ENCODE results near the gene SLC15A3.

Gene SLC15A3

GRCh38 chr11:60945295-60945667 lies 6.7 kb downstream of the SLC15A3 start:
- DNase-seq (ENCODE audit: low spot score): no peak

GRCh38 chr11:60944490-60945294 lies 7.3 kb downstream of the SLC15A3 start:
- DNase-seq (ENCODE audit: low spot score): no peak

- DNase-seq (ENCODE audit: low spot score): no peak
Measured at GRCh38 chr11:60942970-60943565, 8.9 kb downstream of the SLC15A3 start.

- no peak for DNase-seq (ENCODE audit: low spot score)
Measured at GRCh38 chr11:60942219-60942618, 9.8 kb downstream of the SLC15A3 start.

- DNase-seq (ENCODE audit: low spot score): no peak
Measured at GRCh38 chr11:60941371-60942119, 10.4 kb downstream of the SLC15A3 start.

- DNase-seq (ENCODE audit: low spot score): no peak
Measured at GRCh38 chr11:60939855-60940254, 12.1 kb downstream of the SLC15A3 start.

- no peak for DNase-seq (ENCODE audit: low spot score)
Measured at GRCh38 chr11:60939301-60939700, 12.7 kb downstream of the SLC15A3 start.

GRCh38 chr11:60938500-60938899 lies 13.5 kb downstream of the SLC15A3 start:
- no peak for DNase-seq (ENCODE audit: low spot score)

GRCh38 chr11:60937811-60938210 lies 14.2 kb downstream of the SLC15A3 start:
- DNase-seq (ENCODE audit: low spot score): no peak

GRCh38 chr11:60937144-60937527 lies 14.8 kb downstream of the SLC15A3 start:
- no peak for DNase-seq (ENCODE audit: low spot score)

GRCh38 chr11:60936467-60937143 lies 15.4 kb downstream of the SLC15A3 start:
- DNase-seq (ENCODE audit: low spot score): no peak

- DNase-seq (ENCODE audit: low spot score): no peak
Measured at GRCh38 chr11:60935676-60936442, 16.1 kb downstream of the SLC15A3 start.

- DNase-seq (ENCODE audit: low spot score): no peak
Measured at GRCh38 chr11:60934790-60935605, 17.0 kb downstream of the SLC15A3 start.

GRCh38 chr11:60934124-60934789 lies 17.7 kb downstream of the SLC15A3 start:
- no peak for DNase-seq (ENCODE audit: low spot score)

GRCh38 chr11:60933416-60934123 lies 18.4 kb downstream of the SLC15A3 start:
- no peak for DNase-seq (ENCODE audit: low spot score)

- DNase-seq (ENCODE audit: low spot score): no peak
Measured at GRCh38 chr11:60932605-60933356, 19.2 kb downstream of the SLC15A3 start.

GRCh38 chr11:60931917-60932316 lies 20.1 kb downstream of the SLC15A3 start:
- no peak for DNase-seq (ENCODE audit: low spot score)

GRCh38 chr11:60930394-60930793 lies 21.6 kb downstream of the SLC15A3 start:
- DNase-seq (ENCODE audit: low spot score): no peak

- DNase-seq (ENCODE audit: low spot score): no peak
Measured at GRCh38 chr11:60929764-60930163, 22.2 kb downstream of the SLC15A3 start.
